NCI-H2171 (cell line): ENCODE results near the gene ST3GAL2.
A peak's percentile ranks its signal among the peaks of the same experiment; 100 is the strongest.
"Not testable (repeated sequence)": the region's sequence is repeated elsewhere in the genome, so short reads cannot be mapped to it uniquely, and the experiment has no call there.

Experiments used
- DNase-seq: peaks from one replicate; lab custom pipeline; 2025; lab: John Stamatoyannopoulos, UW

Gene ST3GAL2

DNA sequence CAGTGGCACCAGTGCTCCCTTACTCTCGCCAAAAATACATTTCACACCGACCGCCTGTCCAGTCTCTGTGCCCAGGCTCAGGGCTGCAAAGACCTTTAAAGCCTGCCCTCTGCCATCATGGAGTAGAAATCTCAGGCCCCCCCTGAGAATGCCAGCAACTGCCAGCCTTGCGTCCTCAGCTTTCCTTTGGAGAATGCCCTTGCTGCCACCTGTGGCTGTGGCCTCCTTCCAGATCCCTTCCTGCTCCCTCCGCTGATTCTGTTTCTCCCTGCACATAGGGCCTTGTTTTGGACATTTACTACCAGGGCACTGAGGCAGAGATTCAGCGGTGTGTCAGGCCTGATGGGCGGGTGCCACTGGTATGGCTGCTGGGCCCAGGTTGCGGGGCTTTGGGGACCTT lies 28.7 kb upstream of the ST3GAL2 start:
- DNase-seq: no peak

DNA sequence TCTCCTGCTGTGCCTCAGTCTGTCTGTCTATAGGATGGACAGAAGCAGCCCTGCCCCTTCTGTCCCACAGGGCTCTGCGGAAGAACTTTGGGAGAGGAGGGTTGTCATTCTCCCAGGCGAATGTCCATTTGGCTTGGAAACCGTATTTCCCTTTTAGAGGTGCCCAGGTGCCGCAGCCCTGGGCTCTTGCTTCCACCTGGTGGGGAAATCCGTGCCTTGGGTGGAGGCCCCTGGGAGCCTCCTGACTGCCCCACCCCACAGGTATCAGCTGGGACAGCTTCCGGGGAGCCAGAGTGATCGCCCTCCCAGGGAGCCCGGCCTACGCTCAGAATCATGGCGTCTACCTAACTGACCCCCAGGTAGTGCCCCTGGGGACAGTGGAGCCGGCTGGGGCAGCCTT lies 28.2 kb upstream of the ST3GAL2 start:
- no peak for DNase-seq

DNA sequence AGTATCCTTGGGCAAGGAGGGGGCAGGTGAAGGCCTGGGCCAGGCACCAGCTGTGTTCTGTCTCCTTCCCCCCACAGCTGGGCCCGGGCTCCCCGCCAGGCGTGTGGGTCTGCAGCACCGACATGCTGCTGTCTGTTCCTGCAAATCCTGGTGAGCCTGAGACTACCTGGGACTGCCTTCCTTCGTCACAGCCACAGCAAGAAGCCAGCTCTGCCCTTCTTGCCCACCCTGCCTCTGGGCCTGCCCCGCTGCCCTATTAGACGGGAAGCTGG lies 27.8 kb upstream of the ST3GAL2 start:
- DNase-seq: no peak

DNA sequence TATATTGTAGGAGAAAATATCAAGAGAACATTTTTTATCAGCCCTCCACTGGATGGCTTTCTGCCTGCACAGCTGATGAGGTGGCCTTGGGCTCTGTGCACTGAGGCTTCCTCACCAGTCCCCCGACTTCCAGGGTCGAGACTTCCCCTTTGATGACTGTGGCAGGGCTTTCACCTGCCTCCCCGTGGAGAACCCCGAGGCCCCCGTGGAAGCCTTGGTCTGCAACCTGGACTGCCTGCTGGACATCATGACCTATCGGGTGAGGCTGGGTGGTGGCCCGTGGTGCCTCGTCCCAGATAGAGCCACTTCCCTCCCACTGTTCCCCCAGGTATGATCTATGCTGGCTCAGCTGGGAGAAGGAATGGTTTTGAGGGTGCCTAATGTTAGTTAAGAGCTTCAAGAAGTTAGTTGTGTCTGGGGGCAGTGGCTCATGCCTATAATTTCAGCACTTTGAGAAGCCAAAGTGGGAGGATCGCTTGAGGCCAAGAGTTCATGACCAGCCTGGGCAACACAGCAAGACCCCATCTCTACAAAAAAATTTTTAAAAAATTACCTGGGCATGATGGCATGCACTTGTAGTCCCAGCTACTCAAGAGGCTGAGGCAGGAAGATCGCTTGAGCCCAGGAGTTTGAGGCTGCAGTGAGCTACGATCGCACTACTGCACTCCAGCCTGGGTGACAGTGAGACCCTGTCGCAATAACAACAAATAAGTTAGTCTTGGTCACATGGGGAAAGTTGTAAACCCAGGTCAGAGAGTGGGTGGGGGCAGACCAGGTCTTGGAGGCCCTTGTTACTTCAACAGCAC lies 27.3 kb upstream of the ST3GAL2 start:
- no peak for DNase-seq

DNA sequence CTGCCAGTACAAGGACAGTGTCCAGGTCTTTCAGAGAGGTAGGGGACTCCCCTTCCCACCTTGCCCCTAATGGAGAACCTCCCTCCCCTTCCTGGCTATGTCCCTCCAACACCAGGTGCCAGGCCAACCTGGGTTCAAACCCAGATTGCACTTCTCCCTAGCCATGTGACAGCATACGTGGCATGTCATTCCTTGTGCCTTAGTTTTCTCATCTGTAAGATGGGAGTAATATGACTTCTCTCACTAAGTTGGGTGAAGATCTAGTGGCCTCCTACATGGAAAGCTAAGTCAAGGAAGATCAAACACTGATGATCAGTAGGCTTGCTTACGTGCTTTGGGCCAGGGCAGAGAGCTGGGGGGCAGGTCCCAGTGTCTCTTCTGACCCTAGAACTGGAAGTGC lies 24.3 kb upstream of the ST3GAL2 start:
- no peak for DNase-seq

DNA sequence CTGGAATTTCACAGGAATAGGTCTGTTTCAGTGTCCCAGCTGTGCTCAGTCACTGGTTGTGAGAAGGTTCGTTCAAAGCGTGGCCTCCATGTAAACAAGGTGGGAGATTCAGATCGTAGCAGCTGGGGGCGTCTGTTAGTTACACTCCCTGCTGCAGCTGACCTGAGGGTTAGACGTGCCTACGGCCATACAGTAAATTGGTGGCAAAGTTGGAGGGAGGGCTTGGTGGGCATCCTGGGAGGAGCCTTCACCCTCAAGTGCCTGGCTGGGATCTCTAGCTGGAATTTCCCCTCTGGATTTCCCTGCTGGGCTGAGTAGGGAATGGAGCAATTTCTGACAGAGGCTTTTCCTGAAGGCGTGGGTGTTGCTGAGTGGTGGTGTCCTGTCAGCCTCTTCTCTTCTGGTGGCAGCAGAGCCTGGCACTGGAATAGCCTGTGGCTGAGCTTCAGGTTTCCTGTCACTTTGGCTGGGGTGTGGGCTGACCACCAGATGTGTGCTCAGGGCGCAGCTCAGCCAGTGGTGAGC lies 21.9 kb upstream of the ST3GAL2 start:
- DNase-seq: no peak

DNA sequence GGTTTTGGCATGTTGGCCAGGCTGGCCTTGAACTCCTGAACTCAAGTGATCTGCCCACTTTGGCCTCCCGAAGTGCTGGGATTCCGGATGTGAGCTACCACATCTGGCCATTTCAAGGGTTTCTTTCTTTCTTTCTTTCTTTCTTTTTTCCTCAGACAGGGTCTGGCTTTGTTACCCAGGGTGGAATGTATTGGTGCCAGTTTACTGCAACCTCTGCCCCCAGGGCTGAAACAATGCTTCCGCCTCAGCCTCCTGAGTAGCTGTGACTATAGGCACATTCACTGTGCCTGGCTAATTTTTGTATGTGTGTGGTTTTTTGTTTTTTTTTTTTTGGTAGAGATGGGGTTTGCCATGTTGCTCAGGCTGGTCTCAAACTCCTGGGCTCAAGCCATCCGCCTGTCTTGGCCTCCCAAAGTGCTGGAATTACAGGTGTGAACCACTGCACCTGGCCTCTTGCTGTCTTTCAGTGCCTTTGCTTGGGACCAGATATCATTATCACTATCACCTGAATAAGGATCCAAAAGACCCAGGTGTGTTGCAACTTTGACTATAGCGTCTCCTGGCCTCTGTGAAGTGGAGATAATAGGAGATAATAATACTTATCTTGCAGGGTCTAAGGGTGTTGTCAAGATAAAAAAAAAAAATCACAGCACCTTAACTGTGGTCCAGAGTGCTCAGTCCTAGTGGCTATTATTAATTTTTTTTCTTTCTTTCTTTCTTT lies 18.7 kb upstream of the ST3GAL2 start:
- DNase-seq: no peak

DNA sequence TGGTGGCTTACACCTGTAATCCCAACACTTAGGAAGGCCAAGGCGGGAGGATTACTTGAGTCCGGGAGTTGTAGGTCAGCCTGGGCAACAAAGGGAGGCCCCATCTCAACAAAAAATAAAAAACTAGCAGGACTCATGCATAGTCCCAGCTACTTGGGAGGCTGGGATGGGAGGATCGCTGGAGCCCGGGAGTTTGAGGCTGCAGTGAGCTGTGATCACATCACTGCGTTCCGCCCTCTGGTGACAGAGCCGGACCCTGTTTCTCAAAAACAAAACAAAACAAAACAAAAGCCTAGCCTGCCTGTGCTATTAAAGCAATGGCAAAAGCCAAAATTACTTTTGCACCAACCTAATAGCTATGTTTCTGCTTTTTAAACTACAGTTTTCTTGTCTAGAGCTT lies 17.0 kb upstream of the ST3GAL2 start:
- no peak for DNase-seq

DNA sequence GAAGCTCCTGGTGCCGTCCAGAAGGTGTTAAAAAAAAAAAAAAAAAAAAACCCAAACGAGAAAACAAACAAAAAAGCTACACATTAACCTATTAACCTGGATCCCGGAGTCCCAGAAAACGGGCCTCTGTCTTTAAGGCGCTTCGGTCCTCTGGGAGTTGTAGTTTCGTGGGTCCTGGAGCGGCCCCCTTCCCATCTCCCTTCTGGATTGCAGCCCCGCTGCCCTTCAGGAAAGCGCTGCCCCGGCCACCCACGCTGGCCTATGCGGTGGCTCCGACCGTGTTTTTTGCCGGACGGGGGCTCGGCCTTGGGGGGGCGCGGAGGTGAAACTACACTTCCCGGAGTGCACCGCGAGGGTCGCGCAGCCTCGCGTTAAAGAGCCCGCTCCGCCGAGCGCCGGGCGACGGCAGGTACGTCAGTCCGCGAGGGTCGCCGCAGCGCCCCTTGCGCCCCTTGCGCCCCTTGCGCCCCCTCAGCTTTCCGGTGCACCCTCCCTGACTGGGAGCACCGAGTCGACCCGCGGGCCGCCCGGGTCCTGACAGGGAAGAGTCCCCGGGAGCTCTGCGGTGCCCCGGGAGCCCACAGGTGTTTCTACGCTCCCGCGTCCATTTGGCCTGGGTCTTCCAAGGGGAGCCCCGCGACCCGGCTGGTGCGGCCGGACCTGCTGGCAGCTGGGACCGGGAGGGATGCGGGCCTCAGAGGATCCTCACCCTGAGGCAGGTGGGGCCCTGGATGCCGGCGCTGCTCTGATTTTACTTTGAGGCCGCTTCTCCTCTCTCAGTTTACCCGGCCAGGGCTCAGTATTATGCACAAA lies 15.5 kb upstream of the ST3GAL2 start, which contains the start of gene FCSK:
Gene FCSK (plus strand): TSS at position 374 of the 813 bp plus-strand sequence. CDS start 8,596 bp downstream, outside the sequence.
- peak; percentile 81 for DNase-seq

DNA sequence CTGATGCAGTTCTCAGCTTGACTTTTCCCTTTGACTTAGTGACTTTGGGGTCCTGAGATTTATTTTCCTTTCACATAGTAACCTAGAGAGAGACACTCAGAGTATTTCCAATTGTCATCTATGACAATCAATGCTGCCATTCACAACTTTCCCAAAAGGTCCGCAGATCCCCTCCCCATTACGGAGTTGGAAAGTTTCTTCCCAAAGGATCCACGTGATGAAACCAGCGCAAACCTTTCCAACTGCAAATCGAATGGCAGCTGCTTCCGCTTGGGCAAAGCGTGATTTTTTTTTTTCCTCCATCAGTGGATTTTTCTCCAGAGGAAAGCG lies 15.0 kb upstream of the ST3GAL2 start:
- no peak for DNase-seq

DNA sequence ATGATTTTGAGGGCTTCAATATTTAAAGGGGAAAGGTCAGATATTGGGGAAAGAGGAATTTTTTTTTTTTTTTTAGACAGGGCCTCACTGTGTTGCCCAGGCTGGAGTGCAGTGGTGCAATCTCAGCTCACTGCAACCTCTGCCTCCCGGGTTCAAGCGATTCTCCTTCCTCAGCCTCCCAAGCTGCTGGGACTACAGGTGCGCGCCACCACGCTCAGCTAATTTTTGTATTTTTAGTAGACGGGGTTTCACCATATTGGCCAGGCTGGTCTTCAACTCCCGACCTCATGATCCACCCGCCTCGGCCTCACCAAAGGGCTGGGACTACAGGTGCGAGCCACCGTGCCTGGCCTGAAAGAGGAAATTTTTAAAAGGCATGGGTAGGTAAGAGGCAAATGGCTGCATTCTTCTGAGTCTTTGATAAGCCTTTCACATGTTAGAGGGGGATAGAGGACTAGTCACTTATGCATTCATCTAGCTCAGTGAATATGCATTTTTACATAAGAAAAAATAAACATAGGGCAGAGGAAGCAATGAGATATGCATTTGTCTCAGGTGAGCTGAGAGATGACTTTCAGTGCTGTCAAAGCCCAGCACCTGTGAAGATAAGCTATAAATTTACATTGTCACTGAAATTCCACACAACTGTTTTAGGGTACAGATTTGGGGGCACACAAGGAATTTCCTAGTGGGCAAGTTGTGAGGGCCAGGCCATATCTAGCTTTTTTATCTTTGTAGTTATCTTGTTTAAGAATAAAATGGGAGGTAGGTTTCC lies 14.4 kb upstream of the ST3GAL2 start:
- no peak for DNase-seq

DNA sequence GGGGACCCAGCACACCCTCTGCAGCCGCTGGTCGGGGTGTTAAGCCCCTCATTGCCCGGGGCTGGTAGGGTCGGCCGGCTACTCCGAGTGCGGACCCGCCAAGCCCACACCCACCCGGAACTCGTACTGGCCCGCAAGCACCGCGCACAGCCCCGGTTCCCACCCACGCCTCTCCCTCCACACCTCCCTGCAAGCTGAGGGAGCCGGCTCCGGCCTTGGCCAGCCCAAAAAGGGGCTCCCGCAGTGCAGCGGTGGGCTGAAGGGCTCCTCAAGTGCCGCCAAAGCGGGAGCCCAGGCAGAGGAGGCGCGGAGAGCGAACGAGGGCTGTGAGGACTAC lies 12.1 kb upstream of the ST3GAL2 start:
- DNase-seq: not testable (repeated sequence)

DNA sequence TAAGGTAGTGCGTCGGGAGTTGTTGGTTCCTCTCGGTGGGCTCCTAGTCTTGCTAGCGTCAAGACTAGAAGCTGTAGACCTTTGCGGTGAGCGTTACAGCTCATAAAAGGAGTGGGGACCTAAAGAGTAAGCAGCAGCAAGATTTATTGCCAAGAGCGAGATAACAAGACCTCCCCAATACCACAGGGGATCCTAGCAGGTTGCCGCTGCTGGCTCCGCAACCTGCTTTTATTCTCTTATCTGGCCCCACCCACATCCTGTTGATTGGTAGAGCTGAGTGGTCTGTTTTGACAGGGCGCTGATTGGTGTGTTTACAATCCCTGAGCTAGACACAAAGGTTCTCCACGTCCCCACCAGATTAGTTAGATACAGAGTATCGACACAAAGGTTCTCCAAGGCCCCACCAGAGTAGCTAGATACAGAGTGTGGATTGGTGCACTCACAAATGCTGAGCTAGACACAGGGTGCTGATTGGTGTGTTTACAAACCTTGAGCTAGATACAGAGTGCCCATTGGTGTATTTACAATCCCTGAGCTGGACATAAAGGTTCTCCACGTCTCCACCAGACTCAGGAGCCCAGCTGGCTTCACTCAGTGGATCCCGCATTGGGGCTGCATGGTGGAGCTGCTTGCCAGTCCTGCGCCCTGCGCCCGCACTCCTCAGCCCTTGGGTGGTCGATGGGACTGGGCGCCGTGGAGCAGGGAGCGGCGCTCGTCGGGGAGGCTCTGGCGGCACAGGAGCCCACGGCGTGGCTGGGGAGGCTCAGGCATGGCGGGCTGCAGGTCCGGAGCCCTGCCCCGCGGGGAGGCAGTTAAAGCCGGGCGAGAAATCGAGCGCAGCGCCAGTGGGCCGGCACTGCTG lies 11.5 kb upstream of the ST3GAL2 start:
- not testable (repeated sequence) for DNase-seq

DNA sequence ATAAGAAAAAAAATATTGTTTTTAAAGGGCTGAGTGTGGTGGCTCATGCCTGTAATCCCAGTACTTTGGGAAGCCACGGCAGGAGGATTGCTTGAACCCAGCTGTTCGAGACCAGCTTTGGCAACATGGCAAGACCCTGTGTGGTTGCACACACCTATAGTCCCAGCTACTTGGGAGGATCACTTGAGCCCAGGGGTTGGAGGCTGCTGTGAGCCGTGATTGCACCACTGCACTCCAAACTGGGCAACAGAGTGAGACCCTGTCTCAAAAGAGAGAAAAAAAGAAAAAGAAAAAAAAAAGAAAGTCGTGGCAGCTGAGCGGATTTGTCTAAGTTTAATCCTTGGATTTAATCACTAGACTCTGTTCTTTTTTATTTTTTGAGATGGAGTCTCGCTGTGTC lies 9.2 kb upstream of the ST3GAL2 start:
- no peak for DNase-seq

DNA sequence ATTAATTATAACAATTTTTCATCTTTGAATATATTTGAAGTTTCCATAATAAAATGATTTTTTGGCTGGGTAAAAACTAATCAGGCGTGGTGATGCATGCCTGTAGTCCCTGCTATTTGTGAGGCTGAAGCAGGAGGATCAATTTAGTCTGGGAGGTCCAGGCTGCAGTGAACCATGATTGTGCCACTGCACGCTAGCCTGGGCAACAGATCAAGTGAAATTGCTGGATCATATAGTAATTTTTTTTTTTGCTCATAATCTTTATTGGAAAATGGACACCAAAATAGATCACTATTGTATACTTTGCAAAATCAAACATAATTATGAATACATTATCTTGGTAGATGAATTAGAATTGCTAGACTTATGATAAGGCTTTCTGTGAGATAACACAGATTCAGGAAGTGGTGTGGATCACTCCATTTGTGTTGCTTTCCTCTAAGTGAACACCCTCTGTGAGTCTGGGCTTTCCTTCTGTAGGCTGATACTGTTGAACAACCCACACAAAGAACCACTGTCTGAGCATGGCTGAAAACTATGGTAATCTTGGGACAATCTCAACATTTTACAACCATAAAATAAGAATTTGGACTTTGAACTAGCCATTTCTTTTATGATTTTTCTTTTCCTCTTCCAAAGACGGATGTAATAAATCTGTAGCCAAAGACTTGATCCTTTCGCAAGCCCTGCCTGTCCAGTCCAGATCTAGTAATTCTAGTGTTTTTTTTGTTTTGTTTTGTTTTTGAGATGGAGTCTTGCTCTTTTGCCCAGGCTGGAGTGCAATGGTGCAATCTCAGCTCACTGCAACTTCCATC lies 5.6 kb upstream of the ST3GAL2 start:
- DNase-seq: no peak

DNA sequence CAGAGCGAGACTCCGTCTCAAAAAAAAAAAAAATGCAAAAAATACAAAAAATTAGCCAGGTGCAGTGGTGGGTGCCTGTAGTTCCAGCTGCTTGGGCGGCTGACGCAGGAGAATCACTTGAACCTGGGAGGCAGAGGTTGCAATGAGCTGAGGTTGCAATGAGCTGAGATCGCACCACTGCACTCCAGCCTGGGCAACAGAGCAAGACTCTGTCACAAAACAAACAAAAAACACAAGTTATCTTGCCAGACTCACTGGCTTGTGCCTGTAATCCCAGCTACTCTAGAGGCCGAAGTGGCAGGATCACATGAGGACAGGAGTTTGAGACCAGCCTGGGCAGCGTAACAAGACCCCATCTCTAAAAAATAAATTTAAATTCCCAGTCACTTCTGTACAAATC lies 3.4 kb upstream of the ST3GAL2 start:
- no peak for DNase-seq

DNA sequence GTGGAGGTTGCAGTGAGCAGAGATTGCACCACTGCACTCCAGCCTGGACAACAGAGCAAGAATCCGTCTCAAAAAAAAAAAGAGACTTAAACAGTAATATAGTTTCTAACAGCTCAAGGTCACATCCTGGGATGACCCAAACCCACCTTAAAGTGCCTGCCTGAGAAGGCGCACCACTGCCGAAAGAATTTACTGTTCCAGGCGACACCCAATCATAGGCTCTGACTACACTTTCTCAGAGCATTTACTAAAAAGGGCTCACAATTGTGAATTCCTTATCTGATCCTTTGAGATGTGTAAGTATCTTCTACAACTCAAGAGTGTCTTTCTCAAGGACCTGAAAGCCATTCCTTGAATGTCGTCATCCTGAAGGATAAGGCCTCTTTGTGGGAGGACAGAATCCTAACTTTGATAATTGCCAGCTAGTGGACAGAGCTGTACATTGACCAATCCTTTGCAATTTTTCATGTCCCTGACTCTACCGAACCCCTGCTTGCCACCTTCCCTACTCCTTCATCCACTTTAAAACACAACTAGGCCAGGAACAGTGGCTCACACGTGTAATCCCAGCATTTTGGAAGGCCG lies 2.6 kb upstream of the ST3GAL2 start:
- no peak for DNase-seq

DNA sequence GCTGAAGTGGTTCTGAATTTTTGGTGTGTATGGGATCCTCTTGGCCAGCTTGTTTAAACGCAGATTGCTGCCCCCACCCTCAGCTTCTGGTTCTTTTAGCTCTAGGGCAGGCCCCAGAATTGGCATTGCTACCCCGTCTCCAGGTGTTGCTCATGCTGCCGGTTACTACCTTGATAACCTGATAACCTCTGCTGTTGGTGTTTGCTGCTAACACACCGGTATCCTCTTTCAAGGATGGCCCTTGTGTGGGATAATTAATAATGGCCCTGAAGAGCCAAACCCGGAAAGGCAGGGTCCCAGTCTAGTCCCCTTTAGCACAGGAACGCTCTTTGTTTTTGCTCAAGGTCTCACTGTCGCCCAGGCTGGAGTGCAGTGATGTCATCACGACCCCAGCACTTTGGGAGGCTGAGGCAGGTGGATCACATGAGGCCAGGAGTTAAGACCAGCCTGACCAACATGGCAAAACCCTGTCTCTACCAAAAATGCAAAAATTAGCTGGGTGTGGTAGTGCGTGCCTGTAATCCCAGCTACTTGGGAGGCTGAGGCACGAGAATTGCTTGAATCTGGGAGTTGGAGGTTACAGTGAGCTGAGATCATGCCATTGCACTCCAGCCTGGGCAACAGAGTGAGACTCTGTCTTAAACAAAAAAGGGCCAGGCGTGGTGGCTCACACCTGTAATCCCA lies 1.3 kb upstream of the ST3GAL2 start:
- DNase-seq: no peak

DNA sequence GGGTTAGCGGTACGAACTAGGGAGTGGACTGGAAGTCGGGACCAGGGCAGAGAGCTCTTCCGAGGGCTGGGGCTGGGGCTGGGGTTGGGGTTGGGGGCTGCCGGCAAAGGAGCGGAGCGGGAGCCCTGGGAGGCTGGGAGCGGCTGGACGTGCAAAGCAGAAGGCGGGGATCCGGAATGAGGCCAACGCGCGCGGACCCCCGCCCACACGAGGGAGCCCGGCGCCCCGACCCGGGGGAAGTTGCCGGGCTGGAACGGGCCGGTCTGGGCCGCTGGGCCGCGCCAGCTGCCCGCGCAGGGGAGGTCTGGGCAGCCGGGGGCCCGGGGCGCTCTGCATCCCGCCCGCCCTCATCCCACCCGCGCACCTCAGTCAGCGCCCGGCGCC lies 323 bp downstream of the ST3GAL2 start:
- no peak for DNase-seq
